Anterior cingulate cortex (tissue), 58 donors: ENCODE data around the gene ANKRD33B.
"Not testable (repeated sequence)": the region's sequence is repeated elsewhere in the genome, so short reads cannot be mapped to it uniquely, and the experiment has no call there.

Experiments used
- DNase-seq, 58 donors: peaks; one replicate each; lab custom pipeline; 2025; lab: John Stamatoyannopoulos, UW

Gene ANKRD33B

GRCh38 chr5:10563945-10564837, at the start of gene ANKRD33B:
Gene ANKRD33B, plus strand, starts transcription at chr5:10564070. Its CDS starts 398 bp downstream, at chr5:10564468.
- peak in 23 of 58 donors; percentile 13 to 70 (median 39) for DNase-seq

GRCh38 chr5:10514572-10514971, 49.3 kb upstream of the ANKRD33B start:
- not testable (repeated sequence) for DNase-seq

- no peak for DNase-seq
These were observed 48.4 kb upstream of the ANKRD33B start for GRCh38 chr5:10515492-10515891.

- DNase-seq, result no peak
These were observed 45.5 kb upstream of the ANKRD33B start for GRCh38 chr5:10518347-10518746.

- DNase-seq, result no peak
These were observed 44.1 kb upstream of the ANKRD33B start for GRCh38 chr5:10519729-10520128.

GRCh38 chr5:10520706-10521105, 43.2 kb upstream of the ANKRD33B start:
- DNase-seq, result no peak

GRCh38 chr5:10521466-10522223, 42.2 kb upstream of the ANKRD33B start:
- no peak for DNase-seq

GRCh38 chr5:10522224-10522611, 41.7 kb upstream of the ANKRD33B start:
- no peak for DNase-seq

GRCh38 chr5:10524376-10525123, 39.3 kb upstream of the ANKRD33B start:
- DNase-seq, result peak in 47 of 58 donors; percentile 13 to 85 (median 57)

GRCh38 chr5:10525124-10525495, 38.8 kb upstream of the ANKRD33B start:
- no peak for DNase-seq

GRCh38 chr5:10527281-10527950, 36.5 kb upstream of the ANKRD33B start:
- no peak for DNase-seq

GRCh38 chr5:10528056-10528816, 35.6 kb upstream of the ANKRD33B start:
- no peak for DNase-seq

- no peak for DNase-seq
These were observed 35.0 kb upstream of the ANKRD33B start for GRCh38 chr5:10528827-10529226.

GRCh38 chr5:10530601-10531320, 33.1 kb upstream of the ANKRD33B start:
- no peak for DNase-seq

GRCh38 chr5:10532421-10532820, 31.4 kb upstream of the ANKRD33B start:
- DNase-seq, result no peak

- DNase-seq, result peak in 2 of 58 donors; percentile 13 to 45
These were observed 30.6 kb upstream of the ANKRD33B start for GRCh38 chr5:10533226-10533625.

- peak in 13 of 58 donors; percentile 15 to 66 (median 25) for DNase-seq
These were observed 29.0 kb upstream of the ANKRD33B start for GRCh38 chr5:10534561-10535530.

- DNase-seq, result no peak
These were observed 27.4 kb upstream of the ANKRD33B start for GRCh38 chr5:10536511-10536910.
